Measurements from ENCODE around the gene PLCB1.
"Not testable (repeated sequence)": the region's sequence is repeated elsewhere in the genome, so short reads cannot be mapped to it uniquely, and the experiment has no call there.

Gene PLCB1

DNA sequence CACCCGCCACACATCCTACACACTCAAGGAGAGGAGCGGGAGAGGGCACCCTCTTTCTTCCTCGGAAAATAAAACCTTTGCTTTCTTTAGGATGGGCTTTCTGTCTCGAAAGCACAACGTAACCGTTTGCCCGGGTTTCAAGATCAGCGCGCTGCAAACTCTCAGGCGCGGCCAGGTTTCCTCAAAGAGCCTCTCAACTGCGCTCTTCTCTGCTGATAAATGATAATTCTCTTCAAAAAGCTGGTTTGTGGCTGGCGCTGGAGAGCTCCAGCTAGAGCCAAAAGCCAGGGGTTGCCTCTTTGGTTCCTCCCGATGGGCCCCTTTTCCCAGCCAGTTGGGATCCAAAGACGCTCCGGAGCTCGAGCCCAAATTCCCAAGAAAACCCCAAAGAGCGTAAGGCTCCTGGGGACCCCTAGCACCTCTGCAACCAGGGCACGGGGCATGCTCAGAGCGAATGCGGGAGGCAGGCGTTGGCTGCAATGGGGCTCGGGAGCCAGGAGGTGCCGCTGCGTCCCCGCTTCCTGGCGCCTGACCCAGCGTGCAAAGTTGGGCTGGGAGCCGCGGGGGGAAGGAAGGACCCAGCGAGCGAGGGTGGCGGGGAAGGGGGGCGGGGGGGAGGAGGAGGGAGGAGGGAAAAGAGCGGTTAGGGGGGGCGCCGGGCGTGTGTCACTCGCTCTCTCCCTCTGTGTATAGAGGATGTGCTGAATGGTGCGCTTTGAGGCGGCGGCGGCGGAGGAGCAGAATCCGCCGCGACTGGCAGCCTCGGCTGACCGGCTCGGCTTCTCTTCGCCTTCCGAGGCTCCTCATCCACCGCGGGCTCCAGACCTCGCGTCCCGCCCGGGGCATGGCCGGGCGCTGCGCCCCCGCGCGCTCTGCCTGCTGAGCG lies at the start of gene PLCB1:
PLCB1 (plus strand) TSS at position 669 of the 886 bp plus-strand sequence. CDS start 386 bp downstream, outside the sequence.
- DNase-seq (ENCODE audit: low read depth in 2 of 2), result peak; percentile 59 to 64

- DNase-seq (ENCODE audit: low read depth in 2 of 2), result no peak
Observed at GRCh38 chr20:8082989-8083388, 49.1 kb upstream of the PLCB1 start.

- DNase-seq (ENCODE audit: low read depth in 2 of 2), result no peak
Observed at GRCh38 chr20:8089668-8090067, 42.4 kb upstream of the PLCB1 start.

DNA sequence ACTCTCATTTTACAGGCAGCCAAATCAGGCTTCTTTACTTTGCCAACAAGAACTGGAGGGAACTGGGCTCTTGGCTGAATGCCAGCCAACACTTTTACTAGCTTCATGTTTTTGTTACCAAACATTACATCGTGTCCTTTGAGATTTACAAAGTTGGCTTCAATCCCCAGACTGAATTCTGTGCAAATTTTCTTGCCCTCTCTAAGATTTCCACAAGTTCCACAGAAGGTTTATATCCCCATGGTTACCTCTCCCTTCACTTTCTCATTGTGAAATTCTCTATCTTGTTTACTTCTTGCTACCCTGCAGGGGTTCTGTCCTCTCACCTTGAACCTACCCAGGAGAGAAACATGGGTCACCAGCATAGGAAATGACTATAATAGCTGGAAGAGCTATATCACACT lies 37.6 kb upstream of the PLCB1 start:
- DNase-seq (ENCODE audit: low read depth in 2 of 2), result no peak

DNA sequence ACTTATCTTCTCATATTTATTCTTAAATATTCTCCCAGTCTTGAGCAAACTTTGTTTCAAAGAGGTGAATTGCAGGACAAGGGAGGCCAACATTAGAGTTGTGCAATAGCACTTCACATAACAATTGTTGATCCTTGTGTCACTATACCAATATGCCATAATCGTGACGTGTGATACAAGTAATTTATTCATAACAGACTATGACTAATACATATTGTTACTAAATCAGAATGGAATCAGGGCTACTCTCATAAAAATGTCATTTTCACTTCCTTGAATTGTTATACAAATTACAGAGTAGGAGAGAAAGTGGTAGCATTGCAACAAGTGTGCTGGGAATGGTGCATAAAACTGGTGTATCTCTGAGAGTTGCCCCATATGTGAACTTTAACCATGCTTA lies 37.2 kb upstream of the PLCB1 start:
- DNase-seq (ENCODE audit: low read depth in 2 of 2), result no peak

GRCh38 chr20:8095648-8096572 lies 36.2 kb upstream of the PLCB1 start:
- DNase-seq (ENCODE audit: low read depth in 2 of 2), result no peak

- DNase-seq (ENCODE audit: low read depth in 2 of 2), result no peak
Observed at GRCh38 chr20:8097307-8097706, 34.8 kb upstream of the PLCB1 start.

GRCh38 chr20:8104252-8104651 lies 27.8 kb upstream of the PLCB1 start:
- no peak for DNase-seq (ENCODE audit: low read depth in 2 of 2)

DNA sequence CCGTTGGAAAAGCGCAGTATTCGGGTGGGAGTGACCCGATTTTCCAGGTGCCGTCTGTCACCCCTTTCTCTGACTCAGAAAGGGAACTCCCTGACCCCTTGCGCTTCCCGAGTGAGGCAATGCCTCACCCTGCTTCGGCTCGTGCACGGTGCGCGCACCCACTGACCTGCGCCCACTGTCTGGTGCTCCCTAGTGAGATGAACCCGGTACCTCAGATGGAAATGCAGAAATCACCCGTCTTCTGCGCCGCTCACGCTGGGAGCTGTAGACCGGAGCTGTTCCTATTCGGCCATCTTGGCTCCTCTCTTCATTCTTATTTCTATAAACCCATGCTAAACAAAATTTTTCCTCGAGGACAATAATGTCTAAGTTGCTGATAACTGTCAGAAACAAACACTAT lies 17.5 kb upstream of the PLCB1 start:
- not testable (repeated sequence) for DNase-seq (ENCODE audit: low read depth in 2 of 2)

DNA sequence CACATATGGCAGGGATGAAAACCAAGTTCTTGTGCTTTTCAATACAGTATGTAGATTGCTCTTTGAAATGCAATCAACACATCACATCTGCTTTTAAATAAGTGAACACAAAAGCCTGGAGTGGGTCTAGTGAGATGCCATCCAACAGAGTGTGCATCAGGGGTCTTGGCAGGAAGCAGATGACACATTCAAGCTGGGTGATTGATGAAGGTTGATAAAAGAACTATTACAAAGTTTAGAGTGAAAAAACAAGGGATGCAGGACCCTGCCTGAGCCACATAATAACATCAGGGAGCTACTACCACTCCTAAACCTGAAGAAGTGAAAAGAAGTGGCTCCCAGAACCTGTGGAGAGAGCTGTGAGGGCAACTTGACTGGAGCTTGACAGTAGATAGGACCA lies 16.6 kb upstream of the PLCB1 start:
- no peak for DNase-seq (ENCODE audit: low read depth in 2 of 2)

DNA sequence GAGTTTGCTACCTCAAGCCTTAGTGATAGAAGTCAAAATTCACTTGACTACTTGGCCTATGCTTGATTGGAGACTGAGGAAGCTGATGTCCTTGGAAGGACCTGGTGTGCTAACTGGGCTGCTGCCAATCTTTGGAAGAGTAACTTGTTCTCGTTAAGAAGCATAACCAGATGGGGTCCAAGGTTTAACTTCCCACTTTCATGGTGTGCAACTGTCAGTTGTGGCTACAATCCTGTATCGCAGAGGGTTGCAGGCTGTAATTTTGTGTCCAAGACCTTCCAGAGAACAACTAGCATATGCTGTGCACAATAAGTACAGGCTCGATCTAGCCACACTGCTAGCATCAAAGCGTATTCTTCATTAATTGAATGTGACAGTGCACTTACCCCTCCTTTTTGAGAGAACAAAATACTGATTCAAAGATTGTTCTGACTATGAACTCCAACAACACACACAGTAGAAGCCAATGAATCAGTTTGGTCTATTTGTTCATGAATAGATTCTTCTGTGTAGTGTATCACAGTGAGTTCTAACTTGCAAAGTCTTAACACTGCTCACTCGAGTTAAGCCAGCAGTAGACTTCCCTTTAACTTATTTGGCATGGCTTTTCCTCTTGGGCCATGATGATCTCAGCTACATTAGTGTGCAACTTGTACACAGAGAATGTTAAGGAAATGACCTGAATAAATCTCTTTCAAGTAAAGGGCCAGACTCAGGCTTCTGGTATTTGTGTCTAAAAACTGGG lies 15.8 kb upstream of the PLCB1 start:
- no peak for DNase-seq (ENCODE audit: low read depth in 2 of 2)

DNA sequence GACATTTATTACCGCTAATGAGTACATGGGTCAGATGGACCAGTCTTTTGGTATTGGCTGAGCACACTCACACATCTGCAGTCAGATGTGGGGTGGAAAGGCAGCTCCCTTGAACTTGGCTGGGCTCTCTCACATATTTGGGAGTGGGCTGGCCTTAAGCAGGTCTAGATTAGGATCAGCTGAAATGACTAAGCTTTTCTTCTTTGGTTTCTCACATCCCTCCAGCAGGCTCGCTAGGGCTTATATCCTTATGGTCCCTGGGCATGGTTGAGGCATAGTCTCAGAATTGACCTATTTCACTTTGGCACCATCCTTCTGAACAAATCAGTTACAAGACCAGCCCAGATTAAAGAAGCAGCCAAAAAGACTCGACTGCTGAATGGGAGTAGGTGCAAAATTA lies 14.4 kb upstream of the PLCB1 start:
- DNase-seq (ENCODE audit: low read depth in 2 of 2), result no peak

DNA sequence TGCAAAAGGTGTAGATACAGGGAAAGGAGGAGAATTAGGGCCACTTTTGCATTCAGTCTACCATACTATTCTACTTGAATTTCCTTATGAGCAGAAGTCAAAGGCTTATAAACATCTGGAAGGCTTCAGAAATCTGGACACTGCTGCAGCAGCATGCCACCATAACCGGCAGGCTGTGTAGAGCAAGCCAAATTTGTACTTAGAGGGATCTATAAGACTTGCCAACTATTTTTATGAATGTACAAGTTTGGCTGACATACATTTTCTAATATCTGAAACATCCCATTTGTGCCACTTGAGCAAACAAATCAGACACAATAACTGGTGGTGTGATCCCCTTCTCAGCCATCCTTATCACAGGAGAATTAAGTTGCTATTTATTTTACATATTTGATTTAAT lies 14.0 kb upstream of the PLCB1 start:
- DNase-seq (ENCODE audit: low read depth in 2 of 2), result no peak

GRCh38 chr20:8118760-8119159 lies 13.3 kb upstream of the PLCB1 start:
- no peak for DNase-seq (ENCODE audit: low read depth in 2 of 2)

GRCh38 chr20:8121666-8122065 lies 10.4 kb upstream of the PLCB1 start:
- no peak for DNase-seq (ENCODE audit: low read depth in 2 of 2)

GRCh38 chr20:8124639-8125038 lies 7.4 kb upstream of the PLCB1 start:
- no peak for DNase-seq (ENCODE audit: low read depth in 2 of 2)

DNA sequence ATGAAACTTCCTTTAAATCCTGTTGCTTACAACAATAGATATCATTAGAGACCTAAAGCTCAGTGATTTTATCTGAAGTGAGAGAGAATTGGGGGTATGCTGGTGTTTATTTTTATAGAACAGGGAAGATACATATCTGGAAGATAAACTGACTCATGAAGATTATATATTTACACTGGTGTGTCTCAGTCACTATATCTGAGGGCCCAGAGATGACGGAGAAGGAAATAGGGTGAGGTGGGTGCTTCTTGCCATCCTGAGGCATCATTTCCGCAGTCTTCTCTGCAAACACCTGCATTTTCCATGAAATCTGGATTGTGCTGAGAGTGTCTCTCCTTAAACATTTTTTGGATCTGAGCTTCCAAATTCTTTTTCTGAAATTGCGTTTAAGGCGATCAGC lies 5.9 kb upstream of the PLCB1 start:
- DNase-seq (ENCODE audit: low read depth in 2 of 2), result no peak

GRCh38 chr20:8126841-8127378 lies 5.2 kb upstream of the PLCB1 start:
- DNase-seq (ENCODE audit: low read depth in 2 of 2), result no peak

- DNase-seq (ENCODE audit: low read depth in 2 of 2), result no peak
Observed at GRCh38 chr20:8127553-8128255, 4.4 kb upstream of the PLCB1 start.

DNA sequence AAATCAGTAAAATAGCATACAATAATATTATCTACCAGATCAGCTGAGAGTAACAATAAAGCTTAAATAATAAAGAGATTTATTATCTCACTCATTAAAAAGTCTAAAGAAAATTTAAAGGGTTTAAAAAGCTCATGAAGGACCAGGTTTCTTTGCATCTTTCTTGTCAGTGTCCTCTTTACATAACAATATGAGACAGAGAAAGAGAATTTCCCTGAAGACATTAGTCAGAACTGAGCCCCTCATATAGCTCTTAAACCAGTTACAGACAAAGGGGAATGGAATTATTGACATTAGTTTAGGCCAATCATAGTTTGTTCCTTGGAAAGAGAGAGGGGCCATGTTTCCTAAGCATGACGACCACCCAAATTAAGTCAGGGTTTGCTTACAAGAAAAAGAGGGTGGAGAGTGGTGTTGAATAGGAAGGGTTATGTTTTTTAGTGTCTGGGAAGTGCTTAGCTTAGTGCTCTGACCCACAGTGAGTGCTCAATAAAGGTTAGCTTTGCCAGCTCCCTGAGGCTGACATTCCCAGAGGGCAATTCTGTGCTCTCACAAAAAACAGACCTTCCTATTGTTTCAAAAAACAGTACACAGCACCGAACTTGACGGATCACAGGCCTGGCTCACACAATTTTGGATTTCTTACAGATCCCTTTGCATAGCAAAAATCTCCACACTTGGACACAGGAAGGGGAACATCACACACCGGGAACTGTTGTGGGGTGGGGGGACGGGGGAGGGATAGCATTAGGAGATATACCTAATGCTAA lies 3.6 kb upstream of the PLCB1 start:
- no peak for DNase-seq (ENCODE audit: low read depth in 2 of 2)

Data from stimulated activated CD8-positive, alpha-beta memory T cell treated with anti-CD3 and anti-CD28 coated beads, Interleukin-2, amount 100 ng/mL, for 1 hour (primary cell).